GM12865 (cell line): ENCODE data around the gene LHFPL6.

Experiments
- DNase-seq: peaks from one replicate; pipeline ENCODE4 v3.0.0; 2010; ENCODE audit warnings: low read depth
- H3K4me3 ChIP-seq: 2 replicates; pipeline ENCODE4 v1.5.1; 2011; ENCODE audit warnings: mild to moderate bottlenecking, low read depth, low read length, control low read depth
- CTCF ChIP-seq: IDR thresholded peaks from 2 replicates; pipeline ENCODE4 v1.5.1; 2011; ENCODE audit warnings: low read length, control low read depth, low read depth, inconsistent platforms; ENCODE audit not compliant: insufficient read depth; ENCODE audit errors: missing control alignments

Gene LHFPL6

DNA sequence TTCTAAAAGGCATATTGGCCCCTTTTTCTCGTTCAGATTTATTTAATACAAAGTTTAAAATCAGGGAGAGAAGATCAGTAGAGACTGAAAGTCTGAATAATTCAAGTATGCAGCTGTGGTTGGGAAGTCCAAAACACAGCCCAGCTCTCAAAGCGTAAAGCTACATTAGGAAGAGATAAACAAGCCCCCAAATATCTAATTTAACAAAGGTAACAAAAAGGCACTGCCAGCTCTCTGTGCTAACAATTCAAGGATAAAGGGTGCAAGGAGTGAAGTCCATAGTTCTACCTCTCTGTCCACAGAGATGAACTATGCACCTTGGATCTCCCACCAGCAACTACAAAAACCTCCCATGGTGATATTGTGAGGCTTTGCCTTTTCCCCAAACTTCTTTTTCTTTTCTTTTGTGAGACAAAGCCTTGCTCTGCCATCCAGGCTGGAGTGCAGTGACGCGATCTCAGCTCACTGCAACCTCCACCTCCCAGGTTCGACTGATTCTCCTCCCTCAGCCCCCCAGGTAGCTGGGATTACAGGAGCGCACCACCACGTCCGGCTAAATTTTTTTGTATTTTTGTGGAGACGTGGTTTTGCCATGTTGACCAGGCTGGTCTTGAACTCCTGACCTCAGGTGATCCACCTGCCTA is 104.4 kb downstream of the LHFPL6 start:
- no peak overlapping the region for H3K4me3 ChIP-seq
- no peak for DNase-seq
- no peak for TF ChIP-seq CTCF

DNA sequence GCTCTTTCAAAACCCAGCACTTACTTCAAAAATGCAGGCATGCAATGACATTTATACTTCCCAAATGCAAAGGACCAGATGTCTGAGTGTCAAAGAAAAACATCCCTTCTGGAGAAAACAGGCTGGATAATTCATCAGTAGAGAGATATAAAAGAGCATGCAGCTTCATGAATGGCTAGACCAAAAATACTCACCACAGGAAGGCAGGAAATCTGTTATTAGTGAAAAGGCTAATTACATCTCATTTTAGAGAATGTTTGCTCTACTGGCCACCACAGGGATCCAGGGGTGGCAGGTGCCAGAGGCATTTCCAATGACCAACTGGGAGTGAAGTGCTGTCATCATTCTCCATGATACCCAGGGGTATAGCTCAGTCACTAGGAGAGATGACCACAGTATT is 106.5 kb downstream of the LHFPL6 start:
- no peak for TF ChIP-seq CTCF
- no peak for DNase-seq
- no peak overlapping the region for H3K4me3 ChIP-seq

- TF ChIP-seq CTCF, result no peak
- no peak overlapping the region for H3K4me3 ChIP-seq
- DNase-seq, result no peak
Measured at GRCh38 chr13:39494633-39495032, 108.4 kb downstream of the LHFPL6 start.

- TF ChIP-seq CTCF, result no peak
- H3K4me3 ChIP-seq, result no peak overlapping the region
- no peak for DNase-seq
Measured at GRCh38 chr13:39494006-39494405, 109.0 kb downstream of the LHFPL6 start.

GRCh38 chr13:39490136-39490535 is 112.9 kb downstream of the LHFPL6 start:
- no peak for DNase-seq
- H3K4me3 ChIP-seq, result no peak overlapping the region
- TF ChIP-seq CTCF, result no peak

GRCh38 chr13:39486758-39487157 is 116.2 kb downstream of the LHFPL6 start:
- TF ChIP-seq CTCF, result no peak

DNA sequence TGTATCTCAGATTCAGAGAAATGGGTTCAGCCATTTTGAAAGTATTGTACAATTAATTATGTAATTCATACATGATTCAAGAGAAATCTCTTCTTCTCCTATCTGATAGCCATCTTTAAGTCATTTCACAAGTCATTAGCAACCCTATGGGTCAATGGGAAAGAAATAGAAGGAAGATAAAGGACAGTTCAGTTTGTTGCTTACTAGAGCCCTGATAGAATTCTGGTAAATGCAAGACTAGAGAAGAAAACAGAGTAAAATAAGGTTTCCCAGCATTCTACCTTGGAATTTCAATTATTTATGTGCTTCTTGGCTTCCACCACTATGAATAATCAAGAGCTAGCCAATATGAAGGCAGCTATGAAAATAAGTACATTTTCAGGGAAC is 117.7 kb downstream of the LHFPL6 start:
- H3K4me3 ChIP-seq, result no peak overlapping the region
- no peak for TF ChIP-seq CTCF
- no peak for DNase-seq

More at GRCh38 chr13:39486758-39487157, 116.2 kb downstream of the LHFPL6 start:
- no peak overlapping the region for H3K4me3 ChIP-seq
- DNase-seq, result no peak
